GM21529 (cell line): ENCODE measurements around the gene CASP14.
"Not testable (repeated sequence)": the region's sequence is repeated elsewhere in the genome, so short reads cannot be mapped to it uniquely, and the experiment has no call there.

Experiments used
- ATAC-seq: cut with Tn5 transposase; IDR thresholded peaks from one replicate; pipeline ENCODE4 v1.9.1; 2021; ENCODE audit not compliant: unreplicated experiment

The CASP14 gene, protein sequence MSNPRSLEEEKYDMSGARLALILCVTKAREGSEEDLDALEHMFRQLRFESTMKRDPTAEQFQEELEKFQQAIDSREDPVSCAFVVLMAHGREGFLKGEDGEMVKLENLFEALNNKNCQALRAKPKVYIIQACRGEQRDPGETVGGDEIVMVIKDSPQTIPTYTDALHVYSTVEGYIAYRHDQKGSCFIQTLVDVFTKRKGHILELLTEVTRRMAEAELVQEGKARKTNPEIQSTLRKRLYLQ

GRCh38 chr19:15048885-15049541 lies at the start of gene CASP14:
Gene CASP14, plus strand, starts transcription at chr19:15049480. Its CDS starts 2,772 bp downstream, at chr19:15052252.
- no peak for ATAC-seq

GRCh38 chr19:15008308-15008707 lies 41.0 kb upstream of the CASP14 start:
- no peak for ATAC-seq

DNA sequence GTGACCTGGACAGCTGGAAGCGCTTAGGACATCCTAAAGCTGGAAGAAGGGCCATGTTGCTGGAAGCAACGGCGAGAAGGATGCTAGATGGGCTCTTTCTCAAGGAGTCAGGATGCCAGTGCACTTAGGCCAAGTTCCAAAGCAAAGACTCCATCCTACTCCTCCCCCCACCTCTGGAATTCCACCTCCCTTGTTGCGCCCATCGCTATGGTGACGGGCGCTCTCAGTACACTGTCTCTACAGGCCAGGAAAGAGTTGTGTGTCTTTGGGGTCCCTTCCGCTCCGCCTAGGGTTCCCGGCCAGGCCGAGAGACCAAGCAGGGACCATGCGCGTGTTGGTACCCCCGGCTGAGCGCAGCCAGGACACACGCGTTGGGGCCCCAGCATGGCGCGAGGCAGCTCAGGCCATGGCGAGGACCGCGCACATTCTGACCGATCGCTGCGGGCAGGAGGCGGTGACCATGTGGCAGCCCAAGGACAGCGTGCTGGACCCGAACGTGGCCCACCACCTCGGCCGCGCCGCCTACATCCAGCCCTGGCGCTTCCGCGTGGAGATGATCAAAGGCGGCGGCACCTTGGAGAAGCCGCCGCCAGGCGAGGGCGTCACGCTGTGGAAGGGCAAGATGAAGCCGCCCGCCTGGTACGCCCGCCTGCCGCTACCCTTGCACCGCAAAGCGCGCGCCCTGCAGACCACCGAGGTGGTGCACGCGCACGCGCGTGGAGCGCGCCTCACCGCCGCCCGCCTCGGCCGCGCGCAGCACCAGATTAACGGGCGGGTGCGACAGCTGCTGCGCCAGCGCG lies 38.6 kb upstream of the CASP14 start:
- ATAC-seq = no peak

- no peak for ATAC-seq
Observed at GRCh38 chr19:15014579-15014978, 34.7 kb upstream of the CASP14 start.

GRCh38 chr19:15015946-15016542 lies 33.2 kb upstream of the CASP14 start:
- ATAC-seq = no peak

- ATAC-seq = not testable (repeated sequence)
Observed at GRCh38 chr19:15018836-15019235, 30.4 kb upstream of the CASP14 start.

DNA sequence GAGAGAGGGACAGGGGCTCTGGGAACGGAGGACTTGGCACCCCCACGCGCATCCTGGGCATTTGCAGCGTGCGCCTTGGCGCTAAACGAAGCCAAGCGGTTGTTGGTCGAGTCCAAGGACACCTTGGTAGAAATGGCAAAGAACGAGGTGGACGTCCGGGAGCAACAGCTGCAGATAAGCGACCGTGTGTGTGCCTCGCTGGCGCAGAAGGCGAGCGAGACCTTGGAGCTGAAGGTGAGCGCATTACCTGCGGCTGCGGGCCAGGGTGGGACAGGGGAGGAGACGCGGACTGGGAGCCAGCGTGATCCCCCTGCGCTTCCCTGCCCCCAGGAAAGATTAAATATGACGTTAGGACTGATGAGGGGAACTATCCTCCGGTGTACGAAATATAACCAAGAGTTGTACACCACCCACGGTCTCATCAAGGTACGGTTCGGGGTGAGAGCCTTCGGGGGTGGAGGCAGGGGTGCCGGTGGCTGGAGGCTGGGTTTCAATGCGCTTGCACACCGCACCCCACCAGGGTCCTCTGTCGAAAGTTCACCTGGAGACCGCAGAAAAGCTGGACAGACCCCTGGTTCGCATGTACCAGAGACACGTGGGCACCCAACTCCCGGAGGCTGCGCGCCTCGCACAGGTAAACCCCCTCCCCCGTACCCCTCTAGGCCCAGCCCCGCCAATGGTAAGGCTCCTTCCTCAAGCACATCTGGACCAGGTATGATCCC lies 27.8 kb upstream of the CASP14 start:
- no peak for ATAC-seq

DNA sequence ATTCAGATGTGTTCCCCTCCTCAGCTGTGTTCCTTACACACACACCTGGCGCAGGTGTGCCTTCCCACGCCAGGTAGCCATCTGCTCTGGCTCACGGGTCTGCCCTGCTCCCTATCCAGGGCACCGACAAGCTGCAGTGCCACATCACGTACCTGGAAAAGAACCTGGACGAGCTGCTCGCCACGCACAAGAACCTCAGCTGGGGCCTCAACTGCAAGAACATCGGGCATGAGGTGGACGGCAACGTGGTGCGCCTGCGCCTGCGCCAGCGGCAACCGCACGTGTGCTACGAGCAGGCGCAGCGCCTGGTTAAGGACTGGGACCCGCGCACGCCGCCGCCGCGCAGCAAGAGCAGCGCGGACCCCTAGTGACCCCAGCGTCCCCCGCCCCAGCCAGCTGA lies 26.5 kb upstream of the CASP14 start:
- ATAC-seq = no peak

DNA sequence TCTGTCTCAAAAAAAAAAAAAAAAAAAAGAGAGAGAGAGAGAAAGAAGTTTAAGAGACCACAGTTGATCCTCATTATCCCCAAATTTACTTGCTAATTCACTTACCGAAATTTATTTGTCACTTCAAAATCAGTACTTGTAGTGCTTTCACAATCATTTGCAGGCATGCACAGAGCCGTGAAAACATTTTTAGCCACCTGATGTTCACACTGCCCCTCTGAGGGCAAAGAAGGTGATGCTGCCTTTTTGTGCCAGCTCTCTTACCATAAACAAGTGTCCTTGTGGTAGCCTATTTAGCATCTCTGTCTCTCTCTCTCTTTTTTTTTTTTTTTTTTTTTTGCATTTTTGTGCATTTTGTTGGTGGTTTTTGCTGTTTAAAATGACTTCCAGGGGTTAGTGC lies 24.1 kb upstream of the CASP14 start:
- ATAC-seq = no peak

- ATAC-seq = no peak
Observed at GRCh38 chr19:15028490-15028889, 20.8 kb upstream of the CASP14 start.

DNA sequence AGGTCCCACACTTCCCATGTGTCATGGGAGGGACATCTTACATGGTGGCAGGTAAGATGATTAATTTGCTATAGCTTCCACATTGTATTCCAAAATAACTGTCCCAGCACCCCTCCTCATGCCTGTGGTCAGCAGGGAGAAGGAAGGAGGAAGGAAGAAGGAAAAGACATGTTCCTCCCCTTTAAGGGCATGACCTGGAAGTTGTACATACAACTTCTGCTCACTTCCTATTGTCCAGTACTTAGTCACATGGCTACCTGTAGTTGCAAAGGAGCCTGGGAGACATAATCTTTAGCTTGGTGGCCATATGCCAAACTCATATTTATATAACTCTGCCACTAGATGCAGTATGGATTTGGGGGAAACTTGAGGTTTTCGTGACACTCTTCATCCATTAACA lies 17.6 kb upstream of the CASP14 start:
- ATAC-seq = no peak

GRCh38 chr19:15035795-15036311 lies 13.4 kb upstream of the CASP14 start:
- ATAC-seq = no peak

DNA sequence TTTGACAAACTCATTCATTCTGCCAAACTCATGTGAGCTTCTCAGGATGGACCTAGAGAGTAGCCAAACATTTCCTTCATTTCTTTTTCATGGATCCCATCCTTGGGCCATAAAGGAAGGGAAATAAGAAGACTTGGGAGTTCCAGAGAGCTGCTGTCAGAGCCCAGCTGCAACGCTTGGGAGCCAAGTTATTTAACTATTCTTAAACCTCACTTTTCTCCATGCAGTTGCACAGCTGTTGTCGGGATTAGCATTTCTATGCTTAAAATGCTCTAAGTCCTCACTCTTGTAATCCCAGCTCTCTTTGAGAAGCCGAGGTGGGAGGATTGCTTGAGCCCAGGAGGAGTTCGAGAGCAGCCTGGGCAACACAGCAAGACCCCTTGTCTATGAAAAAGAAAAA lies 11.7 kb upstream of the CASP14 start:
- ATAC-seq = no peak

- ATAC-seq = no peak
Observed at GRCh38 chr19:15038294-15038693, 11.0 kb upstream of the CASP14 start.

- ATAC-seq = no peak
Observed at GRCh38 chr19:15042003-15042402, 7.3 kb upstream of the CASP14 start.

DNA sequence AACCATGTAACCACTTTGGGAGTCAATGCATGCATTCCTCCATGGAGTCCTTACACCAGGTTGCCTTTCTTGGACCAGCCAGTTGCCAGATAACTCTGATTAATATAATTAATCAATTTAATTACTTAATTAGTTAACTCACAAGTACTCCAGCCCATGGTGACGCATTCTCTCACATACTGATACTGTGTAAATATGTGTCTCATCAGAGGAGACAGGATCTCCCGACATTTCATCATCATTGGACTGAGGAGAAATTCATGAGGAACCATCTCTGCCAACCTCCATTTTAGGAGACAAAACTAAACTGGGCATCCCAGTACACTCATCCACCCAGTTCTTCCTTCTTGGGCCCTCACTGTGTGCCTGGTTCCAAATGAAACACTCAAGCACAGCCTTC lies 6.5 kb upstream of the CASP14 start:
- ATAC-seq = no peak

DNA sequence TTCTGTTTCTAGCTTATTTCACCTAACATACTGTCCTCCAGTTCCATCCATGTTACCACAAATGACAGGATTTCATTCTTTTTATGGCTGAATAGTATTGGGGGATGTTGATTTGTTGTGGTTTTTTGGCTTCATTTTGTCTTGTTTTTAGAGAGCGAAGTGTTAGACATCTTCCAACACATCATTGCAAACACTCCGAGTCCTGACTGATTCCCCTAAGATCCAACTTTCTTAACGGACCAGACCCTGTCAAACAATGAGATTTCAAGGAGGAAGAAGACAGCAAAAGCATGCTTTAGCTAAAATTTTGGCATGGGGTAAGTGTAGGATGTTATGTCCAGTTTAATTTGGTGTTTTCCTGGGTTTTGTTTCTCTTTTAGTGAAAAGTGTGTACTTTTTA lies 3.8 kb upstream of the CASP14 start:
- no peak for ATAC-seq

DNA sequence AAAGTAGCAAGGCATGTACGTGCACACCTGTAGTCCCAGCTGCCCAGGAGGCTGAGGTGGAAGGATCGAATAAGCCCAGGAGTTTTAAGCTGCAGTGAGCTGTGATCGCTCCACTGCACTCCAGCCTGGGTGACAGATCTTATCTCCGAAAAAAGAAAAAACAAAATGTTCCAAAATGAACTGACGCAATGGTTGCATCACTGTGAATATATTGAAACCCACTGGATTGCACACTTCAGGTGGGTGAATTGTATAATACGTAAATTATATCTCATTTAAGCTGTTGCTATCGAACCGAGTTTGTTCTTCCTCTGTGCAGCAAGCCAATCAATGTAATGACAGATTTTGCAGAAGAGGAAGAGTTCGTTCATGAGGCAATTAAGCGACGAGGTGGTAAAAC lies 1.6 kb upstream of the CASP14 start:
- no peak for ATAC-seq

DNA sequence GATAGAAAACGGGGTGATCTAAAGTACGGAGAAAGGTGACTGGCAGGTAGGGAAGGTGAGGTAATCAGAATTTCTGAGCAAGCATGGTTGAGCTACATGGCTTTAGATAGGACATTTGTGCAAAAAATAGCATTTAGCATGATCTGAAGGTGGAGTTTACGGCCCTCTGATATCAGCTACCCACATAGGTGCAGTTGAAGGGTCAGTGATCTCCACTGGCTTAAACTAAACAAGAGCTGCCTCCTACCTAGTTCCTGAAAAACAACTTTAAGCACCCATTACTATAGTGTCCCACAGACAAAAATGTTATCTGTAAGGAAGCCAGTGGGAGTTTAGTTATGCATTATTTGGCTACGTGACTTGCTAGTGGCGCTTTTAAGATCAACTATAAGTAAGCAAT lies 1.2 kb upstream of the CASP14 start:
- ATAC-seq = no peak

DNA sequence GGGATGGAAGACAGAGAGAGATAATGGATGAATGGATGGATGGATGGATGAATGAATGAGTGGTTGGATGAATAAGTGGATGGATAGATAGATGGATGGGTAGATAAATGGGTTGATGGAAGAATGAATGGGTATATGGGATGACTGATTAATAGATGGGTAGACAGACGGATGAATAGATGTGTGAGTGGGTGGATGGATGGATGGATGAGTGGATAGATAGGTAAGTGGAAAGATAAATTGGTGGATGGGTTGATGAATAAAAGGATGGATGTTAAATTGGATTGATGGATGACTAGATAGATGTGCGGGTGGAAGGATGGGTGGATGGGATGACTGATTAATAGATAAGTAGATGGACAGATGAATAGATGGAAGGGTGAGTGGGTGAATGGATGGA lies 1.4 kb downstream of the CASP14 start:
- ATAC-seq = no peak

DNA sequence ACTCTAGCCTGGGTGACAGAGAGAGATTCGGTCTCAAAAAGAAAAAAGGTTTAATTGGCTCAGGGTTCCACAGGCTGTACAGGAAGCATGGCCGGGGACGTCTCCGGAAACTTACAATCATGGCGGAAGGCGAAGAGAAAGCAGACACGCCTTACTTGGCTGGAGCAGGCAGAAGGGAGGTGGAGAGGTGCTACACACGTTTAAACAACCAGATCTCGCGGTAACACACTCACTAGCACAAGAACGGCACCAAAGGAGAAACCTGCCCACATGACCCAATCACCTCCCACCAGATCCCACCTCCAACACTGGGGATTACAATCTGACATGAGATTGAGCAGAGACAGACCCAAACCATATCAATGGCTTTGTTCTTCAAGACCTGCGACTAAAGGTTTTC lies 12.8 kb downstream of the CASP14 start:
- ATAC-seq = no peak
